B cell (primary cell): Measurements from ENCODE around the gene DCAF4. TPM values are rescaled to one million over a fixed set of nuclear protein-coding genes. Genes with fewer than 3 reads are reported as not detected.

Source experiments
- ATAC-seq: fragments of 200-7000 bp; cut with Tn5 transposase; one replicate; pipeline ENCODE4 v1.10.0; 2021; ENCODE audit warnings: low read depth, mild to moderate bottlenecking, moderate number of reproducible peaks, moderate library complexity
- CTCF ChIA-PET: fragments of 350-600 bp; sonication (Branson Sonifier 250); formaldehyde crosslinking; loops from one replicate; lab custom pipeline; 2021; ENCODE audit warnings: antibody characterized with exemption, inconsistent platforms; lab: Charles Lee
- POLR2A ChIA-PET: fragments of 350-600 bp; sonication (Branson Sonifier 250); formaldehyde crosslinking; loops from one replicate; lab custom pipeline; 2021; ENCODE audit warnings: antibody characterized with exemption; lab: Charles Lee
- DNase-seq: peaks from one replicate; pipeline ENCODE4 v3.0.0; 2013
- H2AFZ ChIP-seq: 2 replicates; pipeline ENCODE4 v1.6.1; 2012; ENCODE audit warnings: mild to moderate bottlenecking, low read depth, low read length; ENCODE audit not compliant: insufficient read depth, poor library complexity, severe bottlenecking
- H3K27ac ChIP-seq, 2 donors: 1 replicate in 1 of 2; 2 replicates in 1 of 2; pipeline ENCODE4 v1.5.1; 2012 to 2013; ENCODE audit warnings: low read length in 2 of 2, mild to moderate bottlenecking in 2 of 2, moderate library complexity in 1 of 2
- H3K27me3 ChIP-seq, 4 experiments: fragments of 200-600 bp in 1 of 4; sonication (generic) in 1 of 4; replicated peaks in 1 of 4; 1 replicate in 2 of 4; 2 replicates in 2 of 4; pipeline versions ENCODE4 v1.6.1 to v1.7.0; 2013 to 2016; ENCODE audit warnings: low read length in 3 of 4, mild to moderate bottlenecking in 2 of 4, mixed read lengths in 1 of 4, moderate library complexity in 1 of 4; ENCODE audit not compliant: insufficient read depth in 4 of 4, control insufficient read depth in 3 of 4; ENCODE audit errors: control extremely low read depth in 1 of 4
- H3K36me3 ChIP-seq, 2 experiments: replicated peaks in 1 of 2; 1 replicate in 1 of 2; 2 replicates in 1 of 2; pipeline versions ENCODE4 v1.6.1 to v1.7.1; 2013; ENCODE audit warnings: low read length in 1 of 2; ENCODE audit not compliant: insufficient read depth in 2 of 2, control insufficient read depth in 1 of 2; ENCODE audit errors: control extremely low read depth in 1 of 2, extremely low read depth in 1 of 2
- H3K4me1 ChIP-seq, 2 donors: fragments of 200-600 bp in 1 of 2; sonication (generic) in 1 of 2; 1 replicate in 1 of 2; 2 replicates in 1 of 2; pipeline versions ENCODE4 v1.5.1 to v1.6.1; 2013 to 2017; ENCODE audit warnings: low read length in 2 of 2; ENCODE audit not compliant: control insufficient read depth in 2 of 2, insufficient read depth in 2 of 2
- H3K4me2 ChIP-seq: replicated peaks from 2 replicates; pipeline ENCODE3; 2012; ENCODE audit warnings: mild to moderate bottlenecking, low read depth, low read length; ENCODE audit not compliant: poor library complexity, severe bottlenecking
- H3K4me3 ChIP-seq, 5 experiments: fragments of 200-600 bp in 1 of 5; sonication (generic) in 1 of 5; 1 replicate in 3 of 5; 2 replicates in 2 of 5; pipeline versions ENCODE4 v1.5.1 to v1.7.0; 2011 to 2016; ENCODE audit warnings: low read length in 4 of 5, mild to moderate bottlenecking in 4 of 5, low read depth in 2 of 5, control low read depth in 1 of 5, moderate library complexity in 1 of 5; ENCODE audit not compliant: insufficient read depth in 1 of 5; ENCODE audit errors: control extremely low read depth in 1 of 5, extremely low read depth in 1 of 5
- H3K79me2 ChIP-seq: fragments of 200-600 bp; sonication (generic); one replicate; pipeline ENCODE4 v1.6.0; 2016; ENCODE audit warnings: low read length; ENCODE audit not compliant: control insufficient read depth, insufficient read depth
- H3K9ac ChIP-seq: fragments of 200-600 bp; sonication (generic); 2 replicates; pipeline ENCODE4 v1.6.1; 2017; ENCODE audit warnings: mild to moderate bottlenecking, low read length, moderate library complexity
- H3K9me3 ChIP-seq, 3 donors: one replicate each; pipeline versions ENCODE4 v1.6.1 to v1.7.1; 2013; ENCODE audit warnings: low read length in 2 of 3; ENCODE audit not compliant: control insufficient read depth in 2 of 3, insufficient read depth in 1 of 3; ENCODE audit errors: control extremely low read depth in 1 of 3
- H4K20me1 ChIP-seq: 2 replicates; pipeline ENCODE4 v1.6.0; 2012; ENCODE audit warnings: mild to moderate bottlenecking, low read length; ENCODE audit not compliant: insufficient read depth, control insufficient read depth, poor library complexity, severe bottlenecking
- H3K27ac Mint-ChIP-seq: one replicate; pipeline ENCODE4 v1.8.0; 2021; ENCODE audit warnings: mixed read lengths
- H3K27me3 Mint-ChIP-seq: one replicate; pipeline ENCODE4 v1.8.0; 2021; ENCODE audit warnings: mixed read lengths
- H3K4me1 Mint-ChIP-seq: one replicate; pipeline ENCODE4 v1.8.0; 2021; ENCODE audit warnings: mixed read lengths
- H3K4me3 Mint-ChIP-seq: one replicate; pipeline ENCODE4 v1.8.0; 2021; ENCODE audit warnings: mixed read lengths
- H3K9me3 Mint-ChIP-seq: one replicate; pipeline ENCODE4 v1.8.0; 2022; ENCODE audit warnings: mixed read lengths; ENCODE audit not compliant: insufficient read depth
- EZH2 ChIP-seq: IDR thresholded peaks from 2 replicates; pipeline ENCODE4 v1.6.1; 2012; ENCODE audit warnings: borderline replicate concordance, low read depth, mild to moderate bottlenecking, moderate library complexity, low read length; ENCODE audit not compliant: insufficient read depth, poor library complexity, severe bottlenecking
- WGBS: methylation state at CpG from one replicate; pipeline ENCODE4 v1.1.5; 2013; ENCODE audit warnings: missing lambda C conversion rate; ENCODE audit not compliant: insufficient coverage; 5-methylcytosine and 5-hydroxymethylcytosine counted together
- intact Hi-C: fragments of 100-400 bp; cut with micrococcal nuclease; formaldehyde crosslinking; loops from one replicate; pipeline ENCODE4 v1.10.0; 2022
- polyA plus RNA-seq: library from polyadenylated mRNA; depleted of rRNA; stranded (reverse); fragments of >200 nt; gene quantifications from 2 replicates; pipeline ENCODE4 v1.2.3, GENCODE V29; 2012
- total RNA-seq, 2 donors: library from RNA; stranded (reverse); fragments of 120-200 nt in 1 of 2; gene quantifications; 1 replicate in 1 of 2; 2 replicates in 1 of 2; pipeline versions ENCODE4 v1.2.3 to v1.2.4, GENCODE V29; 2013 to 2022
- TF ChIP-seq, protein P1 (sequence below): fragments of 200-600 bp; IDR thresholded peaks from one replicate; pipeline ENCODE4 v1.8.0; 2022; ENCODE audit warnings: antibody characterized with exemption, mild to moderate bottlenecking

The DCAF4 gene
- total and polyA plus RNA-seq, 2 donors (not counting 1 experiment from before 2014, with no cell fraction given) = 35.3 to 54.6 TPM

- ChIA-PET POLR2A (interaction anchor here (1.0 kb wide), 1 partner anchor 139 kb away, joined by 3 read pairs; no protein-coding TSS in a partner anchor), CTCF (interaction anchor here (1.1 to 5.7 kb wide), 4 partner anchors 12 to 374 kb away, joined by 3 to 68 read pairs (median 8); no protein-coding TSS in a partner anchor)
- DNase-seq (no peak), ATAC-seq (no peak)
- Mint-ChIP-seq H3K4me1 (peaks cover 39% of the 10 kb centered on the region), H3K27ac (no peak overlapping the region), H3K27me3 (peaks cover 6% of the 10 kb centered on the region), H3K9me3 (no peaks in the 10 kb centered on the region), H3K4me3 (peak overlapping the region; percentile 92)
- Histone ChIP-seq H3K4me2 (peak overlapping the region; percentile 84), H3K9ac (peak overlapping the region; percentile 69), H3K27me3 (peaks cover 0 to 10% (median 4%) of the 10 kb centered on the region in 4 experiments), H4K20me1 (peaks cover 14% of the 10 kb centered on the region), H3K36me3 (no peaks in the 10 kb centered on the region), H3K4me1 (peaks cover 17 to 25% of the 10 kb centered on the region in 2 donors), H3K27ac (no peak overlapping the region), H3K9me3 (peaks cover 0 to 4% (median 0%) of the 10 kb centered on the region in 3 donors), H3K79me2 (peaks cover 57% of the 10 kb centered on the region), H3K4me3 (peak overlapping the region; percentile 32 to 94 (median 87)), H2AFZ (peak overlapping the region; percentile 82)
- 9% methylated on average over 12 of the region's 14 CpGs for WGBS
- TF ChIP-seq, protein P1, sequence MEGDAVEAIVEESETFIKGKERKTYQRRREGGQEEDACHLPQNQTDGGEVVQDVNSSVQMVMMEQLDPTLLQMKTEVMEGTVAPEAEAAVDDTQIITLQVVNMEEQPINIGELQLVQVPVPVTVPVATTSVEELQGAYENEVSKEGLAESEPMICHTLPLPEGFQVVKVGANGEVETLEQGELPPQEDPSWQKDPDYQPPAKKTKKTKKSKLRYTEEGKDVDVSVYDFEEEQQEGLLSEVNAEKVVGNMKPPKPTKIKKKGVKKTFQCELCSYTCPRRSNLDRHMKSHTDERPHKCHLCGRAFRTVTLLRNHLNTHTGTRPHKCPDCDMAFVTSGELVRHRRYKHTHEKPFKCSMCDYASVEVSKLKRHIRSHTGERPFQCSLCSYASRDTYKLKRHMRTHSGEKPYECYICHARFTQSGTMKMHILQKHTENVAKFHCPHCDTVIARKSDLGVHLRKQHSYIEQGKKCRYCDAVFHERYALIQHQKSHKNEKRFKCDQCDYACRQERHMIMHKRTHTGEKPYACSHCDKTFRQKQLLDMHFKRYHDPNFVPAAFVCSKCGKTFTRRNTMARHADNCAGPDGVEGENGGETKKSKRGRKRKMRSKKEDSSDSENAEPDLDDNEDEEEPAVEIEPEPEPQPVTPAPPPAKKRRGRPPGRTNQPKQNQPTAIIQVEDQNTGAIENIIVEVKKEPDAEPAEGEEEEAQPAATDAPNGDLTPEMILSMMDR = no peak
- TF ChIP-seq EZH2 = no peak
- intact Hi-C loops = loop anchor here (5.0 to 10.0 kb wide), 2 partner anchors 174 to 297 kb away; no protein-coding TSS in a partner anchor
These were observed 34.6 kb upstream of the DCAF4 start for GRCh38 chr14:72891666-72892102.

DNA sequence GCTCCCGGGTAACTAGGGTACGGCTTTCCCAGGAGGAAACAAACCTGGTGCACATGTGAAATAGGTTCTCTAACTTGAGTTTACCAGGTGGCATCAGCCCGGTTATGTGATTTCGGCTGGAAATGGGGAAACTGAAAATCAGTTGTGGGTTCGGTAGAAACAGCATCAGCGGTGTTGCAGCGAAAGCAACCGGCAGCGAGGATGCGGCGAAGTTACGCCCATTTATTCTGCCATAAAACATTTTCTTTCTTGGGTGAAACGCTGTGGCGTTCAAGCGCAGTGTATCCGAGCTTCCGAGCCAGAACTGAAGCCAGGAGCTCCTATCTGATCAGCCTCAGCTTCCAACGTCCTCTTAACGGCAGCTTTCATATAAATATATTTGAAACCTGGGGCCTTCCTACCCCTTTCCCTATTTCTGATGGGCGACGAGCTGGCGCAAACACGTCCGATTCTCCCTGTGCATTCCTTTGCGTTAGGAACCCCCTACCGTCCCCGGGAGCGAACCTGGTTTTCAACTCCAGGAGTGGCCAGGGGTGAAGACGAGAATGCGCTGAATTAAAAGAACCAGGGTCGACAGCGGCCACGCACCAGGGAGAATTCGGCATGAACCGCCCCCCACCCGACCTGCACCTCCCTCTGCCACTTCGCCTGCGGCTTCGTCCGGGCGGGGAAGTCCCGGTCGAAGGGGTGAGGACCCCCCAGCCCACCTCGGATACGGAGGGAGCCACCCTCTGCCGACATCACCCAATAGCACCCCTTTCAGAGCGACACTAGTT is 34.0 kb upstream of the DCAF4 start:
- Histone ChIP-seq H3K36me3 (no peaks in the 10 kb centered on the region), H3K4me1 (peaks cover 17 to 25% of the 10 kb centered on the region in 2 donors), H3K9me3 (no peaks in the 10 kb centered on the region), H2AFZ (peak overlapping the region; percentile 82), H3K4me2 (peak overlapping the region; percentile 84), H4K20me1 (peaks cover 14% of the 10 kb centered on the region), H3K9ac (peak overlapping the region; percentile 69), H3K27ac (no peak overlapping the region), H3K27me3 (peaks cover 0 to 14% (median 5%) of the 10 kb centered on the region in 4 experiments), H3K4me3 (peak overlapping the region; percentile 32 to 94 (median 87)), H3K79me2 (peaks cover 56% of the 10 kb centered on the region)
- Mint-ChIP-seq H3K9me3 (no peaks in the 10 kb centered on the region), H3K4me3 (peak overlapping the region; percentile 92), H3K4me1 (peaks cover 39% of the 10 kb centered on the region), H3K27ac (peak overlapping the region; percentile 81), H3K27me3 (peaks cover 6% of the 10 kb centered on the region)
- ATAC-seq (no peak), DNase-seq (peak; percentile 58)
- intact Hi-C loops = loop anchor here (5.0 to 10.0 kb wide), 2 partner anchors 175 to 297 kb away; no protein-coding TSS in a partner anchor
- ChIA-PET POLR2A (no interaction called here), CTCF (interaction anchor here (1.2 to 5.7 kb wide), 4 partner anchors 12 to 375 kb away, joined by 3 to 68 read pairs (median 10); no protein-coding TSS in a partner anchor)
- TF ChIP-seq, protein P1 = no peak
- TF ChIP-seq EZH2 = peak; percentile 63
- WGBS = 2% methylated on average over 41 of the region's 47 CpGs
